ENCODE results near the gene GXYLT1.
"Not testable (repeated sequence)": the region's sequence is repeated elsewhere in the genome, so short reads cannot be mapped to it uniquely, and the experiment has no call there.

The GXYLT1 gene, protein sequence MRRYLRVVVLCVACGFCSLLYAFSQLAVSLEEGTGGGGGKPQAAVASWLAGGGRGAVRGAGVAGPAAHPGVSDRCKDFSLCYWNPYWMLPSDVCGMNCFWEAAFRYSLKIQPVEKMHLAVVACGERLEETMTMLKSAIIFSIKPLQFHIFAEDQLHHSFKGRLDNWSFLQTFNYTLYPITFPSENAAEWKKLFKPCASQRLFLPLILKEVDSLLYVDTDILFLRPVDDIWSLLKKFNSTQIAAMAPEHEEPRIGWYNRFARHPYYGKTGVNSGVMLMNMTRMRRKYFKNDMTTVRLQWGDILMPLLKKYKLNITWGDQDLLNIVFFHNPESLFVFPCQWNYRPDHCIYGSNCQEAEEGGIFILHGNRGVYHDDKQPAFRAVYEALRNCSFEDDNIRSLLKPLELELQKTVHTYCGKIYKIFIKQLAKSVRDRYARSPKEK

GRCh38 chr12:42144408-42145196 lies at the start of gene GXYLT1:
TSS of gene GXYLT1 (minus strand) at chr12:42144874. CDS start at chr12:42144646, 228 bp downstream.
- H3K9me3 ChIP-seq (ENCODE audit: control insufficient read depth in 5 of 5, low read length in 5 of 5) = no peaks in the 10 kb centered on the region
- peak within 1 kb of the TSS; percentile 55 for H3K27ac ChIP-seq (ENCODE audit: low read depth, low read length)
- peak within 1 kb of the TSS; percentile 63 to 87 (median 81) for H3K9ac ChIP-seq (ENCODE audit: low read length in 5 of 5)
- H3K4me3 ChIP-seq (ENCODE audit: low read depth in 1 of 5, low read length in 5 of 5) = peak within 1 kb of the TSS; percentile 75 to 92 (median 80)
- H3K27me3 ChIP-seq (ENCODE audit: control insufficient read depth in 5 of 5, insufficient read depth in 4 of 5, low read length in 5 of 5) = no peaks in the 10 kb centered on the region
- peaks cover 0 to 21% (median 19%) of the 10 kb centered on the region in 5 donors for H3K4me1 ChIP-seq (ENCODE audit: control insufficient read depth in 5 of 5, insufficient read depth in 5 of 5, low read length in 5 of 5)
- H3K36me3 ChIP-seq (ENCODE audit: control insufficient read depth in 5 of 5, insufficient read depth in 5 of 5, low read length in 5 of 5) = no peaks in the 10 kb centered on the region

- H3K27me3 ChIP-seq (ENCODE audit: control insufficient read depth in 5 of 5, insufficient read depth in 4 of 5, low read length in 5 of 5) = no peaks in the 10 kb centered on the region
- H3K9me3 ChIP-seq (ENCODE audit: control insufficient read depth in 5 of 5, low read length in 5 of 5) = no peaks in the 10 kb centered on the region
- peaks cover 6 to 33% (median 16%) of the 10 kb centered on the region in 5 donors for H3K36me3 ChIP-seq (ENCODE audit: control insufficient read depth in 5 of 5, insufficient read depth in 5 of 5, low read length in 5 of 5)
- no peak overlapping the region for H3K4me3 ChIP-seq (ENCODE audit: low read depth in 1 of 5, low read length in 5 of 5)
- no peaks in the 10 kb centered on the region for H3K4me1 ChIP-seq (ENCODE audit: control insufficient read depth in 5 of 5, insufficient read depth in 5 of 5, low read length in 5 of 5)
- no peak overlapping the region for H3K9ac ChIP-seq (ENCODE audit: low read length in 5 of 5)
- no peak overlapping the region for H3K27ac ChIP-seq (ENCODE audit: low read depth, low read length)
These were observed 48.0 kb upstream of the GXYLT1 start for GRCh38 chr12:42192686-42193085.

DNA sequence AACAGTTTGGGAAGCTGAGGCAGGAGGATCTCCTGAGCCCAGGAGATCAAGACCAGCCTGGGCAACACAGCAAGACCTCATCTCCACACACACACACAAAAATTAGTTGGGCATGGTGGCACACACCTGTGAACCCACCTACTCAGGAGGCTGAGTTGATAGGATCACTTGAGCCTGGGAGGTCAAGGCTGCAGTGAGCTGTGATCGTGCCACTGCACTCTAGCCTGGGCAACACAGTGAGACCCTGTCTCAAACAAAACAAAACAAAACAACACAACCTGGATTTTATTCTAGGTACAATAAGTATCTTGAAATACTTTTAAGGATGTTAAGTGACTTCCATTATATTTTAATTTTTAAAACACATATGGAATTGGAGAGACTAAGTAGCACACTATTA lies 47.6 kb upstream of the GXYLT1 start:
- Histone ChIP-seq H3K36me3 (ENCODE audit: control insufficient read depth in 5 of 5, insufficient read depth in 5 of 5, low read length in 5 of 5) (peaks cover 6 to 33% (median 14%) of the 10 kb centered on the region in 5 donors), H3K27me3 (ENCODE audit: control insufficient read depth in 5 of 5, insufficient read depth in 4 of 5, low read length in 5 of 5) (no peaks in the 10 kb centered on the region), H3K27ac (ENCODE audit: low read depth, low read length) (no peak overlapping the region), H3K9ac (ENCODE audit: low read length in 5 of 5) (no peak overlapping the region), H3K9me3 (ENCODE audit: control insufficient read depth in 5 of 5, low read length in 5 of 5) (no peaks in the 10 kb centered on the region), H3K4me1 (ENCODE audit: control insufficient read depth in 5 of 5, insufficient read depth in 5 of 5, low read length in 5 of 5) (no peaks in the 10 kb centered on the region), H3K4me3 (ENCODE audit: low read depth in 1 of 5, low read length in 5 of 5) (no peak overlapping the region)

DNA sequence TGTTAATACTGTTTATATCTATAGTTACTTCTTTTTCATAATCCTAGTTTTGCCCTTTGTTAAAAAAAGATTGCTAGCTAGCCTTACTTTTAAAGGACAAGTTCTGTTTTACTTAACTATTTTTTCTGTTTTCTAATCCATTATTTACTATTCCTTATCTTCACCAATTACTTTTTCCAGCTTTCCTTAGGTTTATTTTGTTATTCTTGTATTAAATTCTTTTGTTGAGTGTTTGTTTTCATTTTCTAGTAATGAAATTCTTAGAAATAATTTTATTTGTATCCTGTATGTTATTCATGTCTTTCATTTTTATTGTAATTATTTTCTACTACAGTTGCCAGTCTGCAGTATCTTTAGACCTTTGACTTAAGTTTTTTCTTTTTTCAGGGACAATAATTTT lies 45.7 kb upstream of the GXYLT1 start:
- H3K27me3 ChIP-seq (ENCODE audit: control insufficient read depth in 5 of 5, insufficient read depth in 4 of 5, low read length in 5 of 5) = no peaks in the 10 kb centered on the region
- H3K4me3 ChIP-seq (ENCODE audit: low read depth in 1 of 5, low read length in 5 of 5) = no peak overlapping the region
- H3K4me1 ChIP-seq (ENCODE audit: control insufficient read depth in 5 of 5, insufficient read depth in 5 of 5, low read length in 5 of 5) = no peaks in the 10 kb centered on the region
- H3K27ac ChIP-seq (ENCODE audit: low read depth, low read length) = no peak overlapping the region
- no peak overlapping the region for H3K9ac ChIP-seq (ENCODE audit: low read length in 5 of 5)
- H3K9me3 ChIP-seq (ENCODE audit: control insufficient read depth in 5 of 5, low read length in 5 of 5) = no peaks in the 10 kb centered on the region
- peaks cover 3 to 17% (median 8%) of the 10 kb centered on the region in 5 donors for H3K36me3 ChIP-seq (ENCODE audit: control insufficient read depth in 5 of 5, insufficient read depth in 5 of 5, low read length in 5 of 5)

DNA sequence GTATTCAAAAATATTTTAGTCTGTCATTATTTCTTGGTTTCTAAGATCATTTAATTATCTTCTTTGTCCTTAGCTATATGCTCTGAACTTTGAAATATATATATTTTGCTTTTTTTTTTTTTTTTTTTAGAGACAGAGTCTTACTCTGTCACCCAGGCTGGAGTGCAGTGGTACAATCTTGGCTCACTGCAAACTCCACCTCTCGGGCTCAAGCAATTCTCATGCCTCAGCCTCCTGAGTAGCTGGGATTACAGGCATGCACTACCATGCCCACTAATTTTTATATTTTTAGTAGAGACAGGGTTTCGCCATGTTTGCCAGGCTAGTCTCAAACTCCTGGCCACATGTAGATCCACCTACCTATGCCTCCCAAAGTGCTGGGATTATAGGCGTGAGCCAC lies 43.6 kb upstream of the GXYLT1 start:
- peaks cover 4 to 16% (median 5%) of the 10 kb centered on the region in 5 donors for H3K36me3 ChIP-seq (ENCODE audit: control insufficient read depth in 5 of 5, insufficient read depth in 5 of 5, low read length in 5 of 5)
- H3K4me1 ChIP-seq (ENCODE audit: control insufficient read depth in 5 of 5, insufficient read depth in 5 of 5, low read length in 5 of 5); H3K4me3 ChIP-seq (ENCODE audit: low read depth in 1 of 5, low read length in 5 of 5); H3K27ac ChIP-seq (ENCODE audit: low read depth, low read length); H3K9ac ChIP-seq (ENCODE audit: low read length in 5 of 5); H3K27me3 ChIP-seq (ENCODE audit: control insufficient read depth in 5 of 5, insufficient read depth in 4 of 5, low read length in 5 of 5); H3K9me3 ChIP-seq (ENCODE audit: control insufficient read depth in 5 of 5, low read length in 5 of 5): not testable (repeated sequence)

DNA sequence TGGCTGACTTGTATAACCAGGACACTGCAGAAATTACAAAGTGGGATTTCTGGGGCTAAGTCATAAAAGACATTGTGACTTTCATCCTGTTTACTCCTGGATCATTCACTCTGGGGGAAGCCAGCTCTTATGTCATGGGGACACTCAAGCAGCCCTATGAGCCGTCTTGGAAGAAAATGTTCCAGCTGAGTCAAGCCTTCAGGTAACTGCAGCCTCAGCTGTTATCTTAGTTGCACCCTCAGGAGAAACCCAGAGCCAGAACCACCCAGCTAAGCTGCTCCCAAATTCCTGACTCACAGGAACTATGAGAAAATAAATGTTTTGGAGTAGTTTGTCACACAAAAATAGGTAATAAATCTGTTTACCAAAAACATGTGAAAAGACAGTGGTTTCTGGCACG lies 43.1 kb upstream of the GXYLT1 start:
- Histone ChIP-seq H3K27ac (ENCODE audit: low read depth, low read length) (no peak overlapping the region), H3K9ac (ENCODE audit: low read length in 5 of 5) (no peak overlapping the region), H3K9me3 (ENCODE audit: control insufficient read depth in 5 of 5, low read length in 5 of 5) (no peaks in the 10 kb centered on the region), H3K4me1 (ENCODE audit: control insufficient read depth in 5 of 5, insufficient read depth in 5 of 5, low read length in 5 of 5) (no peaks in the 10 kb centered on the region), H3K36me3 (ENCODE audit: control insufficient read depth in 5 of 5, insufficient read depth in 5 of 5, low read length in 5 of 5) (peaks cover 3 to 15% (median 5%) of the 10 kb centered on the region in 5 donors), H3K4me3 (ENCODE audit: low read depth in 1 of 5, low read length in 5 of 5) (no peak overlapping the region), H3K27me3 (ENCODE audit: control insufficient read depth in 5 of 5, insufficient read depth in 4 of 5, low read length in 5 of 5) (no peaks in the 10 kb centered on the region)

GRCh38 chr12:42186793-42187192 lies 42.1 kb upstream of the GXYLT1 start:
- Histone ChIP-seq H3K9ac (ENCODE audit: low read length in 5 of 5) (no peak overlapping the region), H3K27ac (ENCODE audit: low read depth, low read length) (no peak overlapping the region)

GRCh38 chr12:42182394-42182793 lies 37.7 kb upstream of the GXYLT1 start:
- no peaks in the 10 kb centered on the region for H3K4me1 ChIP-seq (ENCODE audit: control insufficient read depth in 5 of 5, insufficient read depth in 5 of 5, low read length in 5 of 5)
- no peak overlapping the region for H3K27ac ChIP-seq (ENCODE audit: low read depth, low read length)
- H3K9ac ChIP-seq (ENCODE audit: low read length in 5 of 5) = no peak overlapping the region
- no peak overlapping the region for H3K4me3 ChIP-seq (ENCODE audit: low read depth in 1 of 5, low read length in 5 of 5)
- H3K9me3 ChIP-seq (ENCODE audit: control insufficient read depth in 5 of 5, low read length in 5 of 5) = no peaks in the 10 kb centered on the region
- H3K27me3 ChIP-seq (ENCODE audit: control insufficient read depth in 5 of 5, insufficient read depth in 4 of 5, low read length in 5 of 5) = no peaks in the 10 kb centered on the region
- H3K36me3 ChIP-seq (ENCODE audit: control insufficient read depth in 5 of 5, insufficient read depth in 5 of 5, low read length in 5 of 5) = peaks cover 0 to 7% (median 3%) of the 10 kb centered on the region in 5 donors

More at GRCh38 chr12:42186793-42187192, 42.1 kb upstream of the GXYLT1 start:
- no peaks in the 10 kb centered on the region for H3K4me1 ChIP-seq (ENCODE audit: control insufficient read depth in 5 of 5, insufficient read depth in 5 of 5, low read length in 5 of 5)
- H3K9me3 ChIP-seq (ENCODE audit: control insufficient read depth in 5 of 5, low read length in 5 of 5) = no peaks in the 10 kb centered on the region
- H3K36me3 ChIP-seq (ENCODE audit: control insufficient read depth in 5 of 5, insufficient read depth in 5 of 5, low read length in 5 of 5) = peaks cover 0 to 6% (median 3%) of the 10 kb centered on the region in 5 donors
- no peaks in the 10 kb centered on the region for H3K27me3 ChIP-seq (ENCODE audit: control insufficient read depth in 5 of 5, insufficient read depth in 4 of 5, low read length in 5 of 5)
- no peak overlapping the region for H3K4me3 ChIP-seq (ENCODE audit: low read depth in 1 of 5, low read length in 5 of 5)

DNA sequence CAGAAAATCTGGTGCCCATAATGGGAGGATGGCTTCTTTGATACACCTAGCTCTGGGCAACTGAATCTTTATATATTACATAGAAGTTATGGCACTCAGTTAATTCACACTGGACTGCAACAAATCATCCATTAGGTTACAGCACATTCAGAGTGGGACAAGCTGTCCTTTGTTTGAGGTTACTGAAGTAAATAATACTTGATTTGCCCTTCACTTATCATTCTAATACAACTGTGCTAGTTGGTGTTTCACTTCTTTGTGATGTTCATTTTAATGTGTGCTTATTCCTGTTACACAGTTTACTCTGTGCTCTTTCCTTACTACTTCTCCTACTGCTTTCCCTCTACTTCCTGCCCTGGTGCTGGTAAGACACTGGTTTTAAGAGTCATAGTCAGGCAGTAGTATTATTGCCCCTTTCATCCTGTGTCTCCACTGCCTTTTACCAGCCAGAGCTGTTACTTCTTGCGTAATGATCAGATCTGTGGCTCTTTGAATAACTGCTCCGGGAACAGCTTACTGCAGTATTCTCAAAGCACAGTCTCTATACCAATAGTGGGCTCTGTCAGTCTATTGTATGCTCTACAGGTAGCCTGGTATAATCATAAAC lies 36.4 kb upstream of the GXYLT1 start:
- peaks cover 0 to 10% (median 7%) of the 10 kb centered on the region in 5 donors for H3K36me3 ChIP-seq (ENCODE audit: control insufficient read depth in 5 of 5, insufficient read depth in 5 of 5, low read length in 5 of 5)
- H3K9ac ChIP-seq (ENCODE audit: low read length in 5 of 5) = no peak overlapping the region
- H3K4me3 ChIP-seq (ENCODE audit: low read depth in 1 of 5, low read length in 5 of 5) = no peak overlapping the region
- H3K27me3 ChIP-seq (ENCODE audit: control insufficient read depth in 5 of 5, insufficient read depth in 4 of 5, low read length in 5 of 5) = no peaks in the 10 kb centered on the region
- no peaks in the 10 kb centered on the region for H3K4me1 ChIP-seq (ENCODE audit: control insufficient read depth in 5 of 5, insufficient read depth in 5 of 5, low read length in 5 of 5)
- H3K27ac ChIP-seq (ENCODE audit: low read depth, low read length) = no peak overlapping the region
- H3K9me3 ChIP-seq (ENCODE audit: control insufficient read depth in 5 of 5, low read length in 5 of 5) = no peaks in the 10 kb centered on the region

Data from subcutaneous abdominal adipose tissue (tissue), 5 donors.